Sigmoid colon (tissue), 4 donors: ENCODE data around the gene LOXL3.

Source experiments
- POLR2A ChIP-seq, 2 donors: fragments of 450-650 bp; IDR thresholded peaks; one replicate each; pipeline ENCODE4 v1.6.1; 2016; ENCODE audit warnings: antibody characterized with exemption in 2 of 2, mild to moderate bottlenecking in 2 of 2, moderate library complexity in 2 of 2
- POLR2AphosphoS5 ChIP-seq, 4 donors: sonication (generic); formaldehyde crosslinking; IDR thresholded peaks; one replicate each; pipeline ENCODE4 v1.6.1; 2017; ENCODE audit warnings: antibody characterized with exemption in 4 of 4
- TF ChIP-seq, protein P1 (sequence below), 4 experiments: fragments of 450-650 bp in 3 of 4; fragments of 200-600 bp in 1 of 4; IDR thresholded peaks; one replicate each; pipeline ENCODE4 v1.5.1; 2016 to 2019; ENCODE audit warnings: antibody characterized with exemption in 4 of 4, mild to moderate bottlenecking in 3 of 4, moderate library complexity in 2 of 4

DNA sequence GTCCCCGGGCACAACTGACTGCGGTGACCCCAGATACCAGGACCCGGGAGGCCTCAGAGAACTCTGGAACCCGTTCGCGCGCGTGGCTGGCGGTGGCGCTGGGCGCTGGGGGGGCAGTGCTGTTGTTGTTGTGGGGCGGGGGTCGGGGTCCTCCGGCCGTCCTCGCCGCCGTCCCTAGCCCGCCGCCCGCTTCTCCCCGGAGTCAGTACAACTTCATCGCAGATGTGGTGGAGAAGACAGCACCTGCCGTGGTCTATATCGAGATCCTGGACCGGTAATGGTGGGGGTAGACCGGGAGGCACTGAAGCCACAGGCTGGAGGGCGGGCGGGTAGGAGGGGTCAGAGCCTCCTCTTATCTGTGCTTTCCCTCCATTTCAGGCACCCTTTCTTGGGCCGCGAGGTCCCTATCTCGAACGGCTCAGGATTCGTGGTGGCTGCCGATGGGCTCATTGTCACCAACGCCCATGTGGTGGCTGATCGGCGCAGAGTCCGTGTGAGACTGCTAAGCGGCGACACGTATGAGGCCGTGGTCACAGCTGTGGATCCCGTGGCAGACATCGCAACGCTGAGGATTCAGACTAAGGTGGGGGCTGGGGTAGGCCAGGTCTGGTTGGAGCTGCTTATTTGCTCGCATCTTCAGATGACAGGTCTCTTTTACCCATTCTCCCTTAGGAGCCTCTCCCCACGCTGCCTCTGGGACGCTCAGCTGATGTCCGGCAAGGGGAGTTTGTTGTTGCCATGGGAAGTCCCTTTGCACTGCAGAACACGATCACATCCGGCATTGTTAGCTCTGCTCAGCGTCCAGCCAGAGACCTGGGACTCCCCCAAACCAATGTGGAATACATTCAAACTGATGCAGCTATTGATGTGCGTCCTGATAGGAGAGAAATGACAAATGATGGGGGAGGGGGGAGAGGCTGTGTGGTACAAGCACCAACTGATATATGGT lies 23.2 kb downstream of the LOXL3 start:
- TF ChIP-seq POLR2AphosphoS5 (IDR thresholded peaks at IDR 0.05): peak in 1 of 4 donors; percentile 7
- TF ChIP-seq, protein P1, sequence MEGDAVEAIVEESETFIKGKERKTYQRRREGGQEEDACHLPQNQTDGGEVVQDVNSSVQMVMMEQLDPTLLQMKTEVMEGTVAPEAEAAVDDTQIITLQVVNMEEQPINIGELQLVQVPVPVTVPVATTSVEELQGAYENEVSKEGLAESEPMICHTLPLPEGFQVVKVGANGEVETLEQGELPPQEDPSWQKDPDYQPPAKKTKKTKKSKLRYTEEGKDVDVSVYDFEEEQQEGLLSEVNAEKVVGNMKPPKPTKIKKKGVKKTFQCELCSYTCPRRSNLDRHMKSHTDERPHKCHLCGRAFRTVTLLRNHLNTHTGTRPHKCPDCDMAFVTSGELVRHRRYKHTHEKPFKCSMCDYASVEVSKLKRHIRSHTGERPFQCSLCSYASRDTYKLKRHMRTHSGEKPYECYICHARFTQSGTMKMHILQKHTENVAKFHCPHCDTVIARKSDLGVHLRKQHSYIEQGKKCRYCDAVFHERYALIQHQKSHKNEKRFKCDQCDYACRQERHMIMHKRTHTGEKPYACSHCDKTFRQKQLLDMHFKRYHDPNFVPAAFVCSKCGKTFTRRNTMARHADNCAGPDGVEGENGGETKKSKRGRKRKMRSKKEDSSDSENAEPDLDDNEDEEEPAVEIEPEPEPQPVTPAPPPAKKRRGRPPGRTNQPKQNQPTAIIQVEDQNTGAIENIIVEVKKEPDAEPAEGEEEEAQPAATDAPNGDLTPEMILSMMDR (IDR thresholded peaks at IDR 0.05): no peak
- TF ChIP-seq POLR2A (IDR thresholded peaks at IDR 0.05): no peak
